GM12873 (cell line): ENCODE results near the gene CDC42BPB.

ENCODE experiments used
- CTCF ChIP-seq: IDR thresholded peaks from 2 replicates; pipeline ENCODE4 v1.5.1; 2012; ENCODE audit warnings: low read depth, mild to moderate bottlenecking, moderate library complexity, low read length, control low read depth; ENCODE audit not compliant: insufficient read depth; ENCODE audit errors: missing control alignments

The CDC42BPB gene

GRCh38 chr14:102953100-102953499 lies 104.2 kb downstream of the CDC42BPB start:
- TF ChIP-seq CTCF = no peak

GRCh38 chr14:102952276-102952675 lies 105.1 kb downstream of the CDC42BPB start:
- no peak for TF ChIP-seq CTCF

- TF ChIP-seq CTCF = no peak
Measured at GRCh38 chr14:102951799-102952198, 105.5 kb downstream of the CDC42BPB start.

GRCh38 chr14:102951034-102951433 lies 106.3 kb downstream of the CDC42BPB start:
- no peak for TF ChIP-seq CTCF

- no peak for TF ChIP-seq CTCF
Measured at GRCh38 chr14:102949801-102950451, 107.4 kb downstream of the CDC42BPB start.

- TF ChIP-seq CTCF = no peak
Measured at GRCh38 chr14:102949062-102949800, 108.1 kb downstream of the CDC42BPB start.

- TF ChIP-seq CTCF = no peak
Measured at GRCh38 chr14:102948698-102949061, 108.7 kb downstream of the CDC42BPB start.
